SK-N-MC (cell line): ENCODE measurements around the gene TBP.

Experiments used
- EZH2 ChIP-seq: fragments of 200-600 bp; sonication (generic); IDR thresholded peaks from one replicate; pipeline ENCODE4 v1.6.1; 2017; ENCODE audit warnings: antibody characterized with exemption
- POLR2AphosphoS5 ChIP-seq: IDR thresholded peaks from 2 replicates; pipeline ENCODE4 v1.6.1; 2012; ENCODE audit warnings: mild to moderate bottlenecking, low read depth, low read length, borderline replicate concordance

- TF ChIP-seq POLR2AphosphoS5 (no peak), EZH2 (no peak)
Measured at GRCh38 chr6:170536671-170537070, 17.5 kb upstream of the TBP start.
